Cardiac fibroblast (primary cell): Measurements from ENCODE around the gene MED4.

Source experiments
- DNase-seq, 2 donors: peaks; one replicate each; pipeline versions ENCODE4 v3.0.0 to v3.0.0-alpha.2; 2010; ENCODE audit warnings: low read depth in 2 of 2
- H3K4me3 ChIP-seq, 2 donors: replicated peaks in 1 of 2; 1 replicate in 1 of 2; 2 replicates in 1 of 2; pipeline ENCODE4 v1.5.1; 2011; ENCODE audit warnings: low read depth in 2 of 2, low read length in 2 of 2, mild to moderate bottlenecking in 2 of 2, moderate library complexity in 1 of 2
- CTCF ChIP-seq: IDR thresholded peaks from one replicate; pipeline ENCODE4 v1.5.1; 2011; ENCODE audit warnings: low read depth, mild to moderate bottlenecking, low read length, inconsistent platforms

MED4 gene

GRCh38 chr13:48126944-48127830 lies 32.3 kb upstream of the MED4 start:
- peak; percentile 86 for DNase-seq
- TF ChIP-seq CTCF: peak; percentile 67

GRCh38 chr13:48125794-48126228 lies 30.9 kb upstream of the MED4 start:
- peak; percentile 57 to 91 for DNase-seq
- no peak for TF ChIP-seq CTCF
- no peak overlapping the region for H3K4me3 ChIP-seq

More at GRCh38 chr13:48126944-48127830, 32.3 kb upstream of the MED4 start:
- H3K4me3 ChIP-seq: no peak overlapping the region

- no peak overlapping the region for H3K4me3 ChIP-seq
- no peak for DNase-seq
- TF ChIP-seq CTCF: no peak
These were observed 28.9 kb upstream of the MED4 start for GRCh38 chr13:48123812-48124211.

GRCh38 chr13:48121733-48122132 lies 26.8 kb upstream of the MED4 start:
- TF ChIP-seq CTCF: no peak
- no peak overlapping the region for H3K4me3 ChIP-seq
- peak in 1 of 2 donors; percentile 31 for DNase-seq

GRCh38 chr13:48120241-48120640 lies 25.3 kb upstream of the MED4 start:
- H3K4me3 ChIP-seq: no peak overlapping the region
- no peak for DNase-seq
- no peak for TF ChIP-seq CTCF

- H3K4me3 ChIP-seq: no peak overlapping the region
- TF ChIP-seq CTCF: no peak
- no peak for DNase-seq
These were observed 23.1 kb upstream of the MED4 start for GRCh38 chr13:48118030-48118429.

- no peak for DNase-seq
- no peak overlapping the region for H3K4me3 ChIP-seq
- no peak for TF ChIP-seq CTCF
These were observed 21.9 kb upstream of the MED4 start for GRCh38 chr13:48116808-48117207.
